NCI-H2107 treated with DMSO at 0.1 percent for 48 hours (cell line): Measurements from ENCODE around the gene PYGB.
"Not testable (repeated sequence)": the region's sequence is repeated elsewhere in the genome, so short reads cannot be mapped to it uniquely, and the experiment has no call there.

ENCODE experiments used
- DNase-seq: peaks from one replicate; lab custom pipeline; 2025; ENCODE audit not compliant: unreplicated experiment; lab: John Stamatoyannopoulos, UW

PYGB gene

DNA sequence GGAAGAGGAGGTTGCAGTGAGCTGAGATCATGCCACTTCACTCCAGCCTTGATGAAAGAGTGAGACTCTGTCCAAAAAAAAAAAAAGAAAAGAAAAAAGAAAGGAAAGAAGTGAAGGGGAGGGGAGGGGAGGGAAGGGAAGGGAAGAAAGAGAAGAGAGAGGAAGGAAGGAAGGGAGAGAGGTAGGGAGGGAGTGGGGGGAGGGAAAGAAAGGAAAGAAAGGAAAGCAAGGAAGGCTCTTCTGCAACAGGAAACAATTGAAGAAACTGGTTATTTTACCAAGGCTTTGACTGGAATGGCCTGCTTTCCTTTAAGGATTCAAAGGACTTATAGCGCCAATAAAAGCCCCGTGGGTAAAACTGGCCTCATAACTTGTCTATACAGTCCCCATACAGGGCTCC lies 78.1 kb downstream of the PYGB start:
- no peak for DNase-seq

GRCh38 chr20:25327521-25328235 lies 79.8 kb downstream of the PYGB start:
- DNase-seq = no peak

- no peak for DNase-seq
These were observed 81.1 kb downstream of the PYGB start for GRCh38 chr20:25328954-25329498.

- not testable (repeated sequence) for DNase-seq
These were observed 87.1 kb downstream of the PYGB start for GRCh38 chr20:25334972-25335371.

DNA sequence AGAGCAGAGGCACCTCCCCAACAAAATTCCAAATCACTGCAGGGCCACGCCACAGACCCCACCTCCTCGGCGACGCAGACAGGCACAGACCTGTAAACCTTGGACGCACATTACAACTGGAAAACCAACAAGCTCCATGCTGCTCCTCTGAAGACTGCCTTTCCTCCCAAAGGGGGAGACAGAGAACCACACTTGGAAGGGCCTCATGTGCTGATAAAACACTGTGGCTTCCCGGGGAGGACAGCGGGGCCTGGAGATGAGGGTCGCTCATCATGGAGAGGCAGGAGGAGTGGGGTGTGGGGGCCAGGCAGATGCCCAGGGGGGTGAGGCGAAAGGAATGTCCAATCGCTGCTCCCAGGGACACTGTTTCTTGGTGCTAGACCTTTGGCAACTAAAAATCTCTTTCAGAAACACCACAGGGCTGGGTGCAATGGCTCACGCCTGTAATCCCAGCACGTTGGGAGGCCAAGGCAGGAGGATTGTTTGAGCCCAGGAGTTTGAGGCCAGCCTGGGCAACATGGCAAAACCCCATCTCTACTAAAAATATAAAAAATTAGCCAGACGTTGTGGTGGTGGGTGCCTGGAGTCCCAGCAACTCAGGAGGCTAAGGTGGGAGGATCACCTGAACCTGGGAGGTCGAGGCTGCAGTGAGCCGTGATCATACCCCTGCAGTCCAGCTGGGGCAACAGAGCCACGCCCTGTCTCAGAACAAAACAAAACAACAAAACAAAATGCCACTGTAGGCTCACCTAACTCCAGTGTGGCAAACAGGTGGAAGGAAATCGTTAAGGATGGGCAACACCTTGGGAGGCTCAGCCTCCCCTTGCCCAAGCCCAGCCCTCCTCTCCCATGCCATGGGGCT lies 88.9 kb downstream of the PYGB start:
- no peak for DNase-seq

GRCh38 chr20:25338112-25339023 lies 90.5 kb downstream of the PYGB start:
- no peak for DNase-seq

DNA sequence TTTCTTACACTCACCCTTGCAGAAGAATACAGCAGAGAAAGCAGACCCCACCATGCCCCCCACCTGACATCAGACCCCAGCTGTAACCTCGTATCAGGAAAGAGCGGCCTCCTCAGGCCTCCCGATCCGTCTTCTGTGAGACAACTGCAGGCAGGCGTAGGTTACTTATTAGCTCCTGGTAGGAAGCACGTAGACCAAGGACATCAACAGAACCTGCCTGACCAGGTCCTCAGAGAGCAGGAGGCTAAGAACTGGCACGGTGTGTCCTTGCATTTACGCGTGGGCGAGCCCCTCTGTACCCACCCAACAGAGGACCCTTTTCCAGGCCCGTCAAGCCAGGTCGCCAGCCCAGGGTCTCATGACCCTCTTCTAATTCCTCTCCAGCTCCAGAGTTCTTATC lies 91.7 kb downstream of the PYGB start:
- DNase-seq = no peak

DNA sequence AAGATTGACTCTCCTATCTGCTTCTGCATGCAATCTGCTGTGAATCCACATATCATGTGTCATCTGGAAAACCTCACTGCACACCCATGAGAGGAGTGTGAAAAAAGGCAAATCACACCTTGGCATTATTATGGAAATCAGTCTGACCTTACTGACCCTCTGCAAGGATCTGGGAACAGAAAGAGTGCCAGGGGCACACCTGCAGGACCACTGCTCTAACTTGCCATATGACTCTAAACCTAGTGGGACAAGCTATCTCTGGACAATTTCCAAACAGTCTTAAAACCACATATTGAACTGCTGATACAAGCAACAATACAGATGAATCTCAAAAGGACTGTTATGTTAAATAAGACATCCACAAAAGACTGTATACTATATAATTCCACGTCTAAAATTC lies 92.5 kb downstream of the PYGB start:
- no peak for DNase-seq

DNA sequence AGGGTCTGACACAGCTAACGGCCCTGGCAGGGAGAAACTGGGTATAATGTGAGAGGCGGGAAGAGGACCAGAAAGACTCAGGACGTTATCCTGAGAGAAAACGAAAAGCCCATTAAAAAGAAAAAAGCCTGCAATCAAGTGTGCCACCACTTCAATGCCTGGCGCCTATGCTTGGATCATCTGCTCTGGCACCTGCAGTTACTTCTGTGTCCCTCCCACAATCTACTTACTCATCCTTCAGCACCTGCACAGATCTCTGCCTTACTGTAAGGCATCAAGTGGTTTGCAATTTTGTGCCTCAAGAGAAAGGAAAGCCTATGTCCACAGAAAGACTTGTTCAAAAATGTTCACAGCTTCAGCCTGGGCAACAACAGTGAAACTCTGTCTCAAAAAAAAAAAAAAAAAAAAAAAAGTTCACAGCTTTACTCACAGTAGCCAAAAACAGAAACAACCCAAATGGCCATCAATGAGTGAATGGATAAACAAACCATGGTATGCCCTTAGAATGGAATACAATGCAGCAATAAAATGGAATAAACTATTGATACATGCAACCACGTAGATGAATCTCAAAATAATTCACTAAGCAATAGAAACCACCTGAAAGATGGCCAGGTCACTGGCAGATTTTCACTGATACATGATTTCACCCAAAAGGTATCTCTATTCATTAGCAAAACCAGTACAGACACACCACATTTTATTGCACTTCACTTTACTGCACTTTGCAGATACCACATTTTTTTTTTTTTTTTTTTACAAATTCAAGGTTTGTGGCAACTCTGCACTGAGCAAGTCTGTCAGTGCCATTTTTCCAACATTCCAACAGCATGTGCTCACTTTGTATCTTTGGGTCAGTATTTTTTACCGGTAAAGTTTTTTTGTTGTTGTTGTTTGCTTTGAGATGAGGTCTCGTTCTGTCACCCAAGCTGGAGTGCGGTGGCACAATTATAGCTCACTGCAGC lies 94.1 kb downstream of the PYGB start:
- DNase-seq = peak; percentile 64

- DNase-seq = no peak
These were observed 96.7 kb downstream of the PYGB start for GRCh38 chr20:25344634-25345033.

DNA sequence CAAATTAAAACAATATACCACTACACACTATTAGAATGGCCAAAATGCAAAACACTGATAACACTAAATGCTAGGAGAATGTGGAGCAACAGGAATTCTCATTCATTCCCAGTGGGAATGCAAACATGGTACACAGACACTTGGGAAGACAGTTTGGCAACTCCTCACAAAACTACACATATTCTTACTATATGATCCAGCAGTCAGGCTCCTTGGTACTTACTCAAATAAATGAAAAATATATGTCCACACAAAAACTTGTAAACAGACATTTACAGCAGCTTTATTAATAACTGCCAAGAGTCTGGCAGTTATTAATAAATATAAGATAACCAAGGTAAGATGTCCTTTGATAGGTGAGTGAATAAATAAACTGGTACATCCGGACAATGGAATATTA lies 97.8 kb downstream of the PYGB start:
- no peak for DNase-seq

DNA sequence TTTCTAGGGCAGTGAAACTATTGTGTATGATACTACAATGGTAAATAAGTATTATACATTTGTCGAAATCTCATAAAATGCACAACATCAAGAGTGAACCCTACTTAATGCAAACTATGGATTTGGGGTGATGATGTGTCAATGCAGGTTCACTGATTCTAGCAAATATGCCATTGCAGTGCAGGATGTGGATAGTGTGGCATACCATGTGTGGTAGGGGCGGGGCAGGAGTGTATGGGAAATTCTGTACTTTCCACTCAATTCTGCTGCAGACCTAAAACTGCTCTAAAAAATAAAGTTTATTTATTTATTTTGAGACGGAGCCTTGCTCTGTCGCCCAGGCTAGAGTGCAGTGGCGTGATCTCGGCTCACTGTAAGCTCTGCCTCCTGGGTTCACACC lies 98.5 kb downstream of the PYGB start:
- no peak for DNase-seq
